Lower leg skin (tissue), 3 donors: Measurements from ENCODE around the gene TAX1BP3.

Experiments
- POLR2A ChIP-seq, 2 donors: fragments of 450-650 bp; IDR thresholded peaks; one replicate each; pipeline ENCODE4 v1.6.1; 2016 to 2017; ENCODE audit warnings: antibody characterized with exemption in 2 of 2, mild to moderate bottlenecking in 1 of 2, moderate library complexity in 1 of 2
- TF ChIP-seq, protein P1 (sequence below), 3 donors: fragments of 450-650 bp; IDR thresholded peaks; one replicate each; pipeline ENCODE4 v1.5.1; 2016; ENCODE audit warnings: antibody characterized with exemption in 3 of 3, mild to moderate bottlenecking in 3 of 3, moderate library complexity in 2 of 3

DNA sequence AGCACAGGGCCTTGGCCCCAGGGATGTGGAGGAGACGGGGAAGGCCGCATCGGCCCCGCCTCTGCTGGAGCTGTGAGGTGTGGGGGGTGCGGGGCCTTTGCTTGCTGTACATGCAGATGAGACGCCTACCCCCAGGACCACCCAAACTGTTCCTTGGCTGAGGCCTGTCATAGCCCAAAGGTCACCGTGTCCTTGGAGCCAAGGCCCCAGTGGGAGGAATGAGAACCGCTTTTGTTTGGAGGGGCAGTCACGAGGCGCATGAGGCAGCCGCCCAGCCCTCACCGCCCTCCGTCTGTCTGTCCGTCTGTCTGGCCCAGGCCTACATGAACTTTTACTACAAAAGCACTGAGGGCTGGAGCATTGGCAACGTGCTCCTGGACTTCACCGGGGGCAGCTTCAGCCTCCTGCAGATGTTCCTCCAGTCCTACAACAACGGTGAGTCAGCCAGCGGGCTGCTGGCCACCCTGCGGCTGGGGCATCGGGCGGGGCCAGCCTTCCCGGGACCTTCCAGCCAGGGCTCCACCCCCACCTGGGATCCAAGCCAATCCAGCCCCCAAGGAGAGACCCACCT is 8.8 kb downstream of the TAX1BP3 start:
- TF ChIP-seq, protein P1, sequence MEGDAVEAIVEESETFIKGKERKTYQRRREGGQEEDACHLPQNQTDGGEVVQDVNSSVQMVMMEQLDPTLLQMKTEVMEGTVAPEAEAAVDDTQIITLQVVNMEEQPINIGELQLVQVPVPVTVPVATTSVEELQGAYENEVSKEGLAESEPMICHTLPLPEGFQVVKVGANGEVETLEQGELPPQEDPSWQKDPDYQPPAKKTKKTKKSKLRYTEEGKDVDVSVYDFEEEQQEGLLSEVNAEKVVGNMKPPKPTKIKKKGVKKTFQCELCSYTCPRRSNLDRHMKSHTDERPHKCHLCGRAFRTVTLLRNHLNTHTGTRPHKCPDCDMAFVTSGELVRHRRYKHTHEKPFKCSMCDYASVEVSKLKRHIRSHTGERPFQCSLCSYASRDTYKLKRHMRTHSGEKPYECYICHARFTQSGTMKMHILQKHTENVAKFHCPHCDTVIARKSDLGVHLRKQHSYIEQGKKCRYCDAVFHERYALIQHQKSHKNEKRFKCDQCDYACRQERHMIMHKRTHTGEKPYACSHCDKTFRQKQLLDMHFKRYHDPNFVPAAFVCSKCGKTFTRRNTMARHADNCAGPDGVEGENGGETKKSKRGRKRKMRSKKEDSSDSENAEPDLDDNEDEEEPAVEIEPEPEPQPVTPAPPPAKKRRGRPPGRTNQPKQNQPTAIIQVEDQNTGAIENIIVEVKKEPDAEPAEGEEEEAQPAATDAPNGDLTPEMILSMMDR (IDR thresholded peaks at IDR 0.05): no peak
- TF ChIP-seq POLR2A (IDR thresholded peaks at IDR 0.05): no peak
